Posterior cingulate gyrus (tissue), 11 donors: ENCODE data around the gene TJP3.

Experiments
- DNase-seq, 10 donors: peaks; one replicate each; pipeline versions ENCODE4 v3.0.0 to v3.0.0-alpha.2; 2020 to 2021; ENCODE audit warnings: mixed read lengths in 3 of 10
- intact Hi-C: fragments of 100-400 bp; cut with DNase I; formaldehyde crosslinking; loops from one replicate; pipeline ENCODE4 v1.15.1; 2023

TJP3 gene

DNA sequence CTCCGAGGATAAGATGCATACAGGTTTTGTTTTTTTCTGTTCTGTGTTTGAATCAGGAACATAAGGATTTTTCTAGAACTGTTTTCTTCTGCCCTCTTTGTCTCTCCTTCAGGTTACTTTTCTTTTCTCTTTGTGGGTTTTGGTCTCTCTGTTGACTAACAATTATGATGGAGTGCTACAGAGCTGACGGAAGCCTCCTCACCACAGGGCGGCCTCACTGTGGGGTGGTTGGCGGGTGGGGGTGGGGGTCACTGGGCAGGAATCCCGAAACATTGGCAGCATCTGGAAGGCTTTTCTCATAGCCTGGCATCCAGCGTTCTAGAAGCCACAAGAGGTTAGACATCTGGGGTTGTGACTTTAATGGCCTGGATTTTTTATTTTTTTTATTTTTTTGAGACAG, 90.0 kb downstream of the TJP3 start:
- intact Hi-C loops: no loop called here
- DNase-seq: no peak
